ENCODE measurements around the gene RASAL3. TPM values are rescaled to one million over a fixed set of nuclear protein-coding genes. Genes with fewer than 3 reads are reported as not detected.

RASAL3 gene
- total RNA-seq, 2 donors from 2014 or later, result 2.8 to 4.3 TPM

- no peaks in the 10 kb centered on the region for H3K9me3 ChIP-seq
- no peaks in the 10 kb centered on the region for H3K36me3 ChIP-seq
- 87% methylated on average over 8 of the region's 13 CpGs for WGBS
- H3K27ac ChIP-seq, result no peak overlapping the region
- intact Hi-C loops (cut with DNase I), result no loop called here
- no peak for TF ChIP-seq POLR2AphosphoS5 (IDR thresholded peaks at IDR 0.05)
- no peak for TF ChIP-seq POLR2A (IDR thresholded peaks at IDR 0.05)
- TF ChIP-seq CTCF (IDR thresholded peaks at IDR 0.05), result no peak
- DNase-seq (ENCODE audit: low spot score), result no peak
- no peaks in the 10 kb centered on the region for H3K27me3 ChIP-seq (replicated peaks; ENCODE audit: insufficient read depth)
- H3K4me1 ChIP-seq (replicated peaks), result no peaks in the 10 kb centered on the region
- no peak overlapping the region for H3K4me3 ChIP-seq
These were observed 22.0 kb downstream of the RASAL3 start for GRCh38 chr19:15442142-15442920.

- no peaks in the 10 kb centered on the region for H3K4me1 ChIP-seq (replicated peaks)
- WGBS, result 87% methylated on average over 3 of the region's 3 CpGs
These were observed 23.0 kb downstream of the RASAL3 start for GRCh38 chr19:15441317-15441716.

GRCh38 chr19:15439821-15440641 lies 24.3 kb downstream of the RASAL3 start:
- TF ChIP-seq POLR2A (IDR thresholded peaks at IDR 0.05) (no peak), POLR2AphosphoS5 (IDR thresholded peaks at IDR 0.05) (no peak), CTCF (IDR thresholded peaks at IDR 0.05) (no peak)
- Histone ChIP-seq H3K27ac (no peak overlapping the region), H3K4me3 (no peak overlapping the region), H3K4me1 (replicated peaks) (no peaks in the 10 kb centered on the region), H3K27me3 (replicated peaks; ENCODE audit: insufficient read depth) (no peaks in the 10 kb centered on the region), H3K9me3 (no peaks in the 10 kb centered on the region), H3K36me3 (no peaks in the 10 kb centered on the region)
- intact Hi-C loops (cut with DNase I), result loop anchor here (5.0 kb wide), 1 partner anchor 178 kb away; no protein-coding TSS in a partner anchor
- no peak for DNase-seq (ENCODE audit: low spot score)
- WGBS, result 95% methylated on average over 38 of the region's 38 CpGs

More at GRCh38 chr19:15441317-15441716, 23.0 kb downstream of the RASAL3 start:
- Histone ChIP-seq H3K36me3 (no peaks in the 10 kb centered on the region), H3K4me3 (no peak overlapping the region), H3K27ac (no peak overlapping the region), H3K9me3 (no peaks in the 10 kb centered on the region), H3K27me3 (replicated peaks; ENCODE audit: insufficient read depth) (no peaks in the 10 kb centered on the region)
- no peak for TF ChIP-seq POLR2AphosphoS5 (IDR thresholded peaks at IDR 0.05)
- no peak for TF ChIP-seq CTCF (IDR thresholded peaks at IDR 0.05)
- no peak for TF ChIP-seq POLR2A (IDR thresholded peaks at IDR 0.05)
- intact Hi-C loops (cut with DNase I), result no loop called here
- DNase-seq (ENCODE audit: low spot score), result no peak

- TF ChIP-seq CTCF (IDR thresholded peaks at IDR 0.05), result no peak
- TF ChIP-seq POLR2A (IDR thresholded peaks at IDR 0.05), result no peak
- TF ChIP-seq POLR2AphosphoS5 (IDR thresholded peaks at IDR 0.05), result no peak
- intact Hi-C loops (cut with DNase I), result loop anchor here (5.0 kb wide), 1 partner anchor 177 kb away; no protein-coding TSS in a partner anchor
- no peaks in the 10 kb centered on the region for H3K4me1 ChIP-seq (replicated peaks)
- no peak overlapping the region for H3K27ac ChIP-seq
- WGBS, result 87% methylated on average over 25 of the region's 25 CpGs
- H3K4me3 ChIP-seq, result no peak overlapping the region
- H3K36me3 ChIP-seq, result no peaks in the 10 kb centered on the region
- no peaks in the 10 kb centered on the region for H3K9me3 ChIP-seq
- no peak for DNase-seq (ENCODE audit: low spot score)
- no peaks in the 10 kb centered on the region for H3K27me3 ChIP-seq (replicated peaks; ENCODE audit: insufficient read depth)
These were observed 25.1 kb downstream of the RASAL3 start for GRCh38 chr19:15439078-15439799.
